Cardiac fibroblast (primary cell): Measurements from ENCODE around the gene ABCF2.

Experiments used
- DNase-seq, 2 donors: peaks; one replicate each; pipeline versions ENCODE4 v3.0.0 to v3.0.0-alpha.2; 2010; ENCODE audit warnings: low read depth in 2 of 2
- H3K4me3 ChIP-seq, 2 donors: replicated peaks in 1 of 2; 1 replicate in 1 of 2; 2 replicates in 1 of 2; pipeline ENCODE4 v1.5.1; 2011; ENCODE audit warnings: low read depth in 2 of 2, low read length in 2 of 2, mild to moderate bottlenecking in 2 of 2, moderate library complexity in 1 of 2
- TF ChIP-seq, protein P1 (sequence below): IDR thresholded peaks from one replicate; pipeline ENCODE4 v1.5.1; 2011; ENCODE audit warnings: low read depth, mild to moderate bottlenecking, low read length, inconsistent platforms

Gene ABCF2

DNA sequence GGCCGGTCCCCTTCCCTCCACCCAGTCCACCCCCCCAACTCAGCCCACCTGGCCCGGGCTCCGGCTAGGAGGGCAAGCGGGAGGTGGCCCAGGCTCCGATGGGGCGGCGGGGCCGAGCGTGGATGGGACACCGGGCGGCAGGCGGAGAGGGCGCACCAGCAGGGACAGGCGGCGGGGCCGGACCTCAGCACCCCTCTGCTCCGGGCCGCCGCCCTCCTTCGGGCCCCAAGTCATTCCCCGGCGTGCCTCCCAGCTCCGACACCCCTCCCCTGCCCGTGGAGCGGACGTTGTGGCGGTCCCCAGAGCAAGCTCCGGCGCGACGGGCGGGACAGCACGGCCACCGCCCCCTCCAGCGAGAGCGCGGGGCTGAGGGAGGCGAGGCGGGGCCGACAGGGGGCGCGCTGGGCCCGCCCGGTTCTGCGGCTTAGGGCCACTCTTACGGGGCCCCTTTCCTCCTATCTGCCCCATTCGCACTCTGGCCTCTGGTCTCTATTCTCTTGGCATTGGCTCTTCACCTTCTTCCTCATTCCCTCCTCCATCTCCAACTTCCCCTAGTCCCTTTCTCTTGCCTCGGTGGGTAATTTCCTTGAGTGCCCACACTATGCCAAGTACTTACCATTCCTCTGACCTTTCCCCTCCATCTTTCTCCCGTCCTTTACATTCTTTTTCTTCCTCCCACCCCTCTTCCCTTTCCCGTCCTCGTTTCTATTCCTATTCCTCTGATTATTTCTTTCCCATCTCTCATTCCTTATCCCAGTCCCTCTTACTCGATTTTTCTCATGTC, 58.8 kb downstream of the ABCF2 start:
- TF ChIP-seq, protein P1, sequence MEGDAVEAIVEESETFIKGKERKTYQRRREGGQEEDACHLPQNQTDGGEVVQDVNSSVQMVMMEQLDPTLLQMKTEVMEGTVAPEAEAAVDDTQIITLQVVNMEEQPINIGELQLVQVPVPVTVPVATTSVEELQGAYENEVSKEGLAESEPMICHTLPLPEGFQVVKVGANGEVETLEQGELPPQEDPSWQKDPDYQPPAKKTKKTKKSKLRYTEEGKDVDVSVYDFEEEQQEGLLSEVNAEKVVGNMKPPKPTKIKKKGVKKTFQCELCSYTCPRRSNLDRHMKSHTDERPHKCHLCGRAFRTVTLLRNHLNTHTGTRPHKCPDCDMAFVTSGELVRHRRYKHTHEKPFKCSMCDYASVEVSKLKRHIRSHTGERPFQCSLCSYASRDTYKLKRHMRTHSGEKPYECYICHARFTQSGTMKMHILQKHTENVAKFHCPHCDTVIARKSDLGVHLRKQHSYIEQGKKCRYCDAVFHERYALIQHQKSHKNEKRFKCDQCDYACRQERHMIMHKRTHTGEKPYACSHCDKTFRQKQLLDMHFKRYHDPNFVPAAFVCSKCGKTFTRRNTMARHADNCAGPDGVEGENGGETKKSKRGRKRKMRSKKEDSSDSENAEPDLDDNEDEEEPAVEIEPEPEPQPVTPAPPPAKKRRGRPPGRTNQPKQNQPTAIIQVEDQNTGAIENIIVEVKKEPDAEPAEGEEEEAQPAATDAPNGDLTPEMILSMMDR = peak; percentile 19
- peak in 1 of 2 donors; percentile 14 for DNase-seq
- peak overlapping the region in 1 of 2 donors; percentile 14 for H3K4me3 ChIP-seq

DNA sequence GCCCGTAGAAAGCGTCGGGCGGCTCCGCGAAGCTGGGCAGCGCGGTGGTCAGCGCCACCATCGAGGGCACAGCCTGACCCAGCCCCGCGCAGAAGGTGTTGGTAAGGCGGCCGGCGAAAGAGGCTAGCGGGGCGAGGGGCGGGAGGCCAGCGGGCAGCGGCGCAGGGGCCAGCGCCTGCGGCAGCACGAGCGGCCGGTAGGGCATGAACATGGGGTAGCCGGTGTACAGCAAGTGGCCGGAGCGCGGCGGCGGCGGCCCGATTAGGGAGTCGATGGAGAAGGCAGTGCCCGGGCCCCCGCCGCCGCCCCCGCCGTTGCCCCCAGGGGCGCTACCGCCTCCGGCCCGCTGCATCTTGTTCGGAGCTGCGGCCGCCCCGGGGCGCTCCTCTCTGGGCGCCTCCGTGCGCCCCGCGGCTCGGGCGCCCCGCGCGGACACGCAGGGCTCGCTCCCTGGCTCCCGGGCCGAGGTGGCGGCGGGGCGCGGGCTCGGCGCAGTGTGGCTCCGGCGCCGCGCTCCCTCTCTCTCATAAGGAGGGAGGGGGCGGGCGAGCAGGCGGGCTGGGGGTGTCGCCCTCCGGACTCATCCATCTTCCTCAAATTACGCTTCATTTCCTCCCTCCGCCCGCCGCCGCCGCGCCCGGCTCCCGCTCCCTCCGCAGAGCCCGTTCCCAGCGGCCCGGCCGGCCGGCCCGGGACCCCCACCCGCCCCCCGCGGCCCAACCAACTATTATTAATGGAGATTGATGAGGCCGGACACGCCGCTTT, 59.6 kb downstream of the ABCF2 start, which contains the start of gene GBX1:
TSS of gene GBX1 (minus strand) at position 498 of the 765 bp plus-strand sequence. CDS start at position 352, 146 bp downstream.
- peak within 1 kb of the TSS in 1 of 2 donors; percentile 14 for H3K4me3 ChIP-seq
- no peak for DNase-seq
- TF ChIP-seq, protein P1 = no peak

DNA sequence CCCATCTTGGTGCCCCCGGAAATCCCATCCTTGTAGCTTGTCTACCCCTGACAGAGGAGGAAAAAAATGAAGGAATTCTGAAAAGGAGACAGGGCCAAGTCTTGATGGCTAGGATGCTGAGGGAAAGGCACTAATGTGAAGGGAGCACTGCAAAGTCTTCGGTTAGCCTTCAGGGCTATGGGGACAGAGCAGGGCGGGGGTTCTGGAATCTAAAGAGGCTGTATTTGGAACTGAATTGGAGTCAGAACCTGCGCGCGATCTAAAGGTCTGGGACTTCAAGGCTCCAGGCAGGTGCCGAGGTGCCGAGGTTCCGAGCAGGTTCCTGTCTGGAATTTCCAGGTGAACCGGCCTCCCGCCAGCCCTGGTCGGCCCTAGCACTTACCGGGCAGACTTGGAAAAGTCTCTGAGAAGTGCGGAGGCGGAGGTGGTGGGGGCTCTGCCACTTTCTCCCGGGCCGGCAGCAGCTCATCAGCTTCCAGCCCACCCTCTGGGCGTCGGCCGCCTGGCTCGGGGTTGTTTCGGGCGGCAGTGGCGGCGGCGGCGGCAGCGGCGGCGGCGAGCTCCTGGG, 60.3 kb downstream of the ABCF2 start:
- TF ChIP-seq, protein P1 = no peak

More for the DNA sequence above, 60.3 kb downstream of the ABCF2 start:
- DNase-seq = no peak
- H3K4me3 ChIP-seq = no peak overlapping the region
